NT2/D1 (cell line): Measurements from ENCODE around the gene PRCD.
A peak's percentile ranks its signal among the peaks of the same experiment; 100 is the strongest.

Experiments
- DNase-seq: peaks from one replicate; pipeline ENCODE4 v3.0.0-alpha.2; 2011; ENCODE audit warnings: low read depth, low spot score
- H3K27me3 ChIP-seq: 2 replicates; pipeline ENCODE4 v1.6.0; 2011; ENCODE audit warnings: mild to moderate bottlenecking; ENCODE audit not compliant: insufficient read length, insufficient read depth
- H3K36me3 ChIP-seq: 2 replicates; pipeline ENCODE4 v1.6.1; 2011; ENCODE audit warnings: mild to moderate bottlenecking, low read length, mixed read lengths; ENCODE audit not compliant: insufficient read depth, insufficient read length
- H3K4me1 ChIP-seq: 2 replicates; pipeline ENCODE4 v1.5.1; 2011; ENCODE audit not compliant: insufficient read depth, insufficient read length
- H3K4me3 ChIP-seq: 2 replicates; pipeline ENCODE4 v1.5.1; 2011; ENCODE audit warnings: low read depth; ENCODE audit not compliant: insufficient read length
- H3K9ac ChIP-seq: 2 replicates; pipeline ENCODE4 v1.6.0; 2011; ENCODE audit warnings: low read depth; ENCODE audit not compliant: insufficient read length
- H3K9me3 ChIP-seq: 2 replicates; pipeline ENCODE4 v1.5.1; 2011; ENCODE audit warnings: mild to moderate bottlenecking, low read length; ENCODE audit not compliant: insufficient read depth
- SUZ12 ChIP-seq: IDR thresholded peaks from 2 replicates; pipeline ENCODE4 v1.6.1; 2011; ENCODE audit not compliant: insufficient read length, insufficient read depth; ENCODE audit errors: extremely low read depth
- YY1 ChIP-seq: IDR thresholded peaks from 2 replicates; pipeline ENCODE4 v1.6.1; 2011; ENCODE audit not compliant: insufficient read length, insufficient read depth
- ZNF274 ChIP-seq: IDR thresholded peaks from 2 replicates; pipeline ENCODE4 v1.6.1; 2011; ENCODE audit warnings: mild to moderate bottlenecking, low read depth, low read length

Gene PRCD

GRCh38 chr17:76495663-76496400 lies 44.0 kb upstream of the PRCD start:
- no peak for DNase-seq
- H3K27me3 ChIP-seq: peaks cover 2% of the 10 kb centered on the region
- H3K9me3 ChIP-seq: no peaks in the 10 kb centered on the region
- no peak overlapping the region for H3K9ac ChIP-seq
- H3K4me1 ChIP-seq: peaks cover 44% of the 10 kb centered on the region
- no peak overlapping the region for H3K4me3 ChIP-seq
- TF ChIP-seq ZNF274: no peak
- TF ChIP-seq YY1: no peak
- TF ChIP-seq SUZ12: no peak
- H3K36me3 ChIP-seq: peaks cover 35% of the 10 kb centered on the region

GRCh38 chr17:76496464-76496863 lies 43.4 kb upstream of the PRCD start:
- TF ChIP-seq YY1: no peak
- TF ChIP-seq ZNF274: no peak
- TF ChIP-seq SUZ12: no peak
- Histone ChIP-seq H3K4me1 (peaks cover 44% of the 10 kb centered on the region), H3K9ac (no peak overlapping the region), H3K4me3 (no peak overlapping the region), H3K36me3 (peaks cover 35% of the 10 kb centered on the region), H3K27me3 (peaks cover 2% of the 10 kb centered on the region), H3K9me3 (no peaks in the 10 kb centered on the region)
- DNase-seq: no peak

- Histone ChIP-seq H3K27me3 (peaks cover 2% of the 10 kb centered on the region), H3K4me3 (no peak overlapping the region), H3K4me1 (peaks cover 47% of the 10 kb centered on the region), H3K36me3 (peaks cover 35% of the 10 kb centered on the region), H3K9ac (peak overlapping the region; percentile 71), H3K9me3 (no peaks in the 10 kb centered on the region)
- DNase-seq: no peak
- no peak for TF ChIP-seq ZNF274
- TF ChIP-seq SUZ12: no peak
- TF ChIP-seq YY1: no peak
Measured at GRCh38 chr17:76497699-76497978, 42.2 kb upstream of the PRCD start.

GRCh38 chr17:76497979-76498875 lies 41.6 kb upstream of the PRCD start:
- DNase-seq: no peak
- Histone ChIP-seq H3K9me3 (no peaks in the 10 kb centered on the region), H3K4me1 (peaks cover 47% of the 10 kb centered on the region), H3K9ac (peak overlapping the region; percentile 71), H3K27me3 (peaks cover 2% of the 10 kb centered on the region), H3K36me3 (peaks cover 35% of the 10 kb centered on the region), H3K4me3 (no peak overlapping the region)
- TF ChIP-seq SUZ12: no peak
- TF ChIP-seq YY1: no peak
- TF ChIP-seq ZNF274: no peak

GRCh38 chr17:76498876-76499251 lies 41.0 kb upstream of the PRCD start:
- H3K9ac ChIP-seq: peak overlapping the region; percentile 95
- TF ChIP-seq ZNF274 (no peak), SUZ12 (no peak), YY1 (no peak)
- peaks cover 35% of the 10 kb centered on the region for H3K36me3 ChIP-seq
- peaks cover 2% of the 10 kb centered on the region for H3K27me3 ChIP-seq
- H3K4me1 ChIP-seq: peaks cover 41% of the 10 kb centered on the region
- H3K9me3 ChIP-seq: no peaks in the 10 kb centered on the region
- no peak for DNase-seq
- no peak overlapping the region for H3K4me3 ChIP-seq

- no peak overlapping the region for H3K4me3 ChIP-seq
- DNase-seq: no peak
- peaks cover 2% of the 10 kb centered on the region for H3K27me3 ChIP-seq
- peaks cover 32% of the 10 kb centered on the region for H3K36me3 ChIP-seq
- peaks cover 41% of the 10 kb centered on the region for H3K4me1 ChIP-seq
- TF ChIP-seq ZNF274: no peak
- H3K9ac ChIP-seq: peak overlapping the region; percentile 95
- H3K9me3 ChIP-seq: no peaks in the 10 kb centered on the region
Measured at GRCh38 chr17:76499267-76499667, 40.6 kb upstream of the PRCD start.

- H3K4me1 ChIP-seq: peaks cover 41% of the 10 kb centered on the region
- H3K9me3 ChIP-seq: no peaks in the 10 kb centered on the region
- H3K27me3 ChIP-seq: peaks cover 2% of the 10 kb centered on the region
- H3K4me3 ChIP-seq: peak overlapping the region; percentile 91
- no peak for DNase-seq
- H3K9ac ChIP-seq: peak overlapping the region; percentile 95
- TF ChIP-seq ZNF274: no peak
- no peak for TF ChIP-seq YY1
- TF ChIP-seq SUZ12: no peak
- peaks cover 26% of the 10 kb centered on the region for H3K36me3 ChIP-seq
Measured at GRCh38 chr17:76500074-76500746, 39.6 kb upstream of the PRCD start.
